Measurements from ENCODE around the gene LRP6. TPM values are rescaled to one million over a fixed set of nuclear protein-coding genes. Genes with fewer than 3 reads are reported as not detected.

The LRP6 gene
- total and polyA plus RNA-seq, 10 donors, result 0.63 to 14.9 (median 9.6) TPM

- Histone ChIP-seq H3K9me3 (no peaks in the 10 kb centered on the region), H3K27ac (no peak overlapping the region), H3K36me3 (no peaks in the 10 kb centered on the region), H3K4me1 (no peaks in the 10 kb centered on the region), H3K27me3 (replicated peaks in 1 of 7) (no peaks in the 10 kb centered on the region), H3K4me3 (no peak overlapping the region)
- DNase-seq, result no peak
- intact Hi-C loops (cut with DNase I; ENCODE audit: low total_unique reads), result no loop called here
- TF ChIP-seq CTCF (IDR thresholded peaks at IDR 0.05 in 8 of 11, conservative IDR thresholded peaks at IDR 0.05 in 3 of 11), result no peak
- TF ChIP-seq POLR2AphosphoS5 (IDR thresholded peaks at IDR 0.05), result no peak
- no peak for TF ChIP-seq POLR2A (IDR thresholded peaks at IDR 0.05)
- 88 to 93% (median 90%) methylated on average over 4 of the region's 4 CpGs for WGBS, 5 donors
Measured at GRCh38 chr12:12191008-12191407, 75.8 kb downstream of the LRP6 start.

- Histone ChIP-seq H3K36me3 (no peaks in the 10 kb centered on the region), H3K9me3 (no peaks in the 10 kb centered on the region), H3K27ac (no peak overlapping the region), H3K4me3 (no peak overlapping the region), H3K27me3 (replicated peaks in 1 of 7) (no peaks in the 10 kb centered on the region), H3K4me1 (no peaks in the 10 kb centered on the region)
- TF ChIP-seq POLR2AphosphoS5 (IDR thresholded peaks at IDR 0.05) (no peak), CTCF (IDR thresholded peaks at IDR 0.05 in 8 of 11, conservative IDR thresholded peaks at IDR 0.05 in 3 of 11) (no peak), POLR2A (IDR thresholded peaks at IDR 0.05) (no peak)
- WGBS, 5 donors, result 75 to 95% (median 90%) methylated on average over 1 of the region's 1 CpG
- no peak for DNase-seq
- intact Hi-C loops (cut with DNase I; ENCODE audit: low total_unique reads), result no loop called here
Measured at GRCh38 chr12:12190087-12190809, 76.6 kb downstream of the LRP6 start.

- intact Hi-C loops (cut with DNase I; ENCODE audit: low total_unique reads), result no loop called here
- Histone ChIP-seq H3K4me1 (no peaks in the 10 kb centered on the region), H3K27me3 (replicated peaks in 1 of 7) (no peaks in the 10 kb centered on the region), H3K27ac (no peak overlapping the region), H3K36me3 (no peaks in the 10 kb centered on the region), H3K4me3 (no peak overlapping the region), H3K9me3 (no peaks in the 10 kb centered on the region)
- TF ChIP-seq POLR2A (IDR thresholded peaks at IDR 0.05), result no peak
- TF ChIP-seq POLR2AphosphoS5 (IDR thresholded peaks at IDR 0.05), result no peak
- no peak for TF ChIP-seq CTCF (IDR thresholded peaks at IDR 0.05 in 8 of 11, conservative IDR thresholded peaks at IDR 0.05 in 3 of 11)
- no peak for DNase-seq
- 81 to 92% (median 90%) methylated on average over 2 of the region's 2 CpGs for WGBS, 5 donors
Measured at GRCh38 chr12:12185414-12185813, 81.4 kb downstream of the LRP6 start.

GRCh38 chr12:12182703-12183365, 84.0 kb downstream of the LRP6 start:
- H3K27ac ChIP-seq, result no peak overlapping the region
- no peaks in the 10 kb centered on the region for H3K27me3 ChIP-seq (replicated peaks in 1 of 7)
- TF ChIP-seq CTCF (IDR thresholded peaks at IDR 0.05 in 8 of 11, conservative IDR thresholded peaks at IDR 0.05 in 3 of 11), result no peak
- TF ChIP-seq POLR2A (IDR thresholded peaks at IDR 0.05), result no peak
- TF ChIP-seq POLR2AphosphoS5 (IDR thresholded peaks at IDR 0.05), result no peak
- H3K36me3 ChIP-seq, result no peaks in the 10 kb centered on the region
- H3K4me1 ChIP-seq, result no peaks in the 10 kb centered on the region
- intact Hi-C loops (cut with DNase I; ENCODE audit: low total_unique reads), result no loop called here
- no peak overlapping the region for H3K4me3 ChIP-seq
- DNase-seq, result no peak
- no peaks in the 10 kb centered on the region for H3K9me3 ChIP-seq
- WGBS, 5 donors, result 76 to 96% (median 91%) methylated on average over 1 of the region's 1 CpG
